Vagina (tissue), 2 donors: ENCODE results near the gene TNFRSF21.

ENCODE experiments used
- POLR2A ChIP-seq, 2 donors: fragments of 450-650 bp; IDR thresholded peaks; one replicate each; pipeline ENCODE4 v1.6.1; 2017; ENCODE audit warnings: antibody characterized with exemption in 2 of 2, mild to moderate bottlenecking in 2 of 2, moderate library complexity in 2 of 2
- POLR2AphosphoS5 ChIP-seq, 2 donors: sonication (generic); formaldehyde crosslinking; IDR thresholded peaks; one replicate each; pipeline ENCODE4 v1.9.0; 2017; ENCODE audit warnings: antibody characterized with exemption in 2 of 2, mild to moderate bottlenecking in 2 of 2, low read depth in 1 of 2; ENCODE audit not compliant: insufficient read depth in 1 of 2
- TF ChIP-seq, protein P1 (sequence below), 3 experiments: fragments of 450-650 bp in 2 of 3; fragments of 200-600 bp in 1 of 3; sonication (generic) in 1 of 3; IDR thresholded peaks; one replicate each; pipeline ENCODE4 v1.5.1; 2017 to 2019; ENCODE audit warnings: antibody characterized with exemption in 3 of 3, mild to moderate bottlenecking in 2 of 3, moderate library complexity in 2 of 3

DNA sequence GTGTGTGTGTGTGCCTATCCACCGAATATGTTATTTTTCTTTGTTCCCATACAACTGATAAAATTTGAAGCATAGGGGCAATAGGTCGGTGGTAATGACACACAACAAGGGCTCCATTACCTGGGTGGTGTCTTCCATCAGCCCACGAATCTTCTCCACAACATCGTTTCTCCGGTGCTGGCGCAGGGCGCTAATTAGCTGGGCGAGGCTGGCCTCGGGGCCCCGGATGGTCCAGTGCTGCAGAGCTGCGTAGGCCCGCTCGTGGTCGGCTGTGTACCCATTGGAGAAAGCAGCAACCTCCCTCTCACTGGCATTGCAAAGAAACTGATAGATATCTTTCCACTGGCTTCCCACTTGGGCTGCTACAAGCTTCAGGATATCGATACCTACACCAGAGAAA, 56.6 kb downstream of the TNFRSF21 start:
- TF ChIP-seq, protein P1, sequence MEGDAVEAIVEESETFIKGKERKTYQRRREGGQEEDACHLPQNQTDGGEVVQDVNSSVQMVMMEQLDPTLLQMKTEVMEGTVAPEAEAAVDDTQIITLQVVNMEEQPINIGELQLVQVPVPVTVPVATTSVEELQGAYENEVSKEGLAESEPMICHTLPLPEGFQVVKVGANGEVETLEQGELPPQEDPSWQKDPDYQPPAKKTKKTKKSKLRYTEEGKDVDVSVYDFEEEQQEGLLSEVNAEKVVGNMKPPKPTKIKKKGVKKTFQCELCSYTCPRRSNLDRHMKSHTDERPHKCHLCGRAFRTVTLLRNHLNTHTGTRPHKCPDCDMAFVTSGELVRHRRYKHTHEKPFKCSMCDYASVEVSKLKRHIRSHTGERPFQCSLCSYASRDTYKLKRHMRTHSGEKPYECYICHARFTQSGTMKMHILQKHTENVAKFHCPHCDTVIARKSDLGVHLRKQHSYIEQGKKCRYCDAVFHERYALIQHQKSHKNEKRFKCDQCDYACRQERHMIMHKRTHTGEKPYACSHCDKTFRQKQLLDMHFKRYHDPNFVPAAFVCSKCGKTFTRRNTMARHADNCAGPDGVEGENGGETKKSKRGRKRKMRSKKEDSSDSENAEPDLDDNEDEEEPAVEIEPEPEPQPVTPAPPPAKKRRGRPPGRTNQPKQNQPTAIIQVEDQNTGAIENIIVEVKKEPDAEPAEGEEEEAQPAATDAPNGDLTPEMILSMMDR (IDR thresholded peaks at IDR 0.05) = no peak
- TF ChIP-seq POLR2AphosphoS5 (IDR thresholded peaks at IDR 0.05; ENCODE audit: insufficient read depth in 1 of 2, low read depth in 1 of 2) (no peak), POLR2A (IDR thresholded peaks at IDR 0.05) (no peak)
